ENCODE data around the gene CIRBP.

The CIRBP gene

DNA sequence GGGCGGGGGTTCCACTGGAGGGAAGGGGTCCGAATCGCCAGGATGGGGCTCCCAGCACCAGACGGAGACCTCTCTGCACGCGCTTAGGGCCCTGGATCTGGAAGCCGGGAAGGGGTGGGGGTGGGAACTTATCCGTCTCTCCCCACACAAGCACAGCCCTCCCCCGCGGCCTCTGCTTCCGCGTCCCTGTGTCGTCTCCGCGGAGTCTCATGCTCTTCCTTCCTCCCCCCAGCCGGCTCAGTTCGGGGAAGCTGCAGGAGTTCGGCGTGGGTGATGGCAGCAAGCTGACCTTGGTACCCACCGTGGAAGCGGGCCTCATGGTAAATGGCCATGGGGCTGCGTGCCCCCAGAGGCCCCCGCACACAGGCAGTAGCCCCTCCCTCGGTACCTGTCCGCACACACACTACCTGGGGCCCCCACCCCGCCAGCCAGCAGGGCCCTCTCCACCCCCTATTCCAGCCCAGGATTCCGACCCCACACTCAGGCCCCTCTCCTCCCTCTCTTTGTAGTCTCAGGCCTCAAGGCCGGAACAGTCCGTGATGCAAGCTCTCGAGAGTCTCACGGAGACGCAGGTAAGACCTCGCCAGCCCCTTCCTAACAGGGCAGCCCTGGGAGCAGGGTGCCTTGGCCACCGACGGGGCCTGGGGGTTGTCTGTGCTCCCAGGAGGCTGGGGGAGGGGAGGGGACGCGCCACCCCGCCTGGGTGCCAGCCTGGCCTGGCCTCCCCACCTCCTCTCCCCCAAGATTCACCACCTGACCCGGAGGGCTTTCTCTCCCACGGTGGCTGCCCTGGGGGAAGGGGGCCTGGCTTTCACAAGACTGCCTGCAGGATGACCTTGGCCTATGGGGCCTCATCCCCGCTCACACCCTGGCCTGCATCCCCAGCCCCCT, 17.6 kb upstream of the CIRBP start:
- TF ChIP-seq, protein P1, sequence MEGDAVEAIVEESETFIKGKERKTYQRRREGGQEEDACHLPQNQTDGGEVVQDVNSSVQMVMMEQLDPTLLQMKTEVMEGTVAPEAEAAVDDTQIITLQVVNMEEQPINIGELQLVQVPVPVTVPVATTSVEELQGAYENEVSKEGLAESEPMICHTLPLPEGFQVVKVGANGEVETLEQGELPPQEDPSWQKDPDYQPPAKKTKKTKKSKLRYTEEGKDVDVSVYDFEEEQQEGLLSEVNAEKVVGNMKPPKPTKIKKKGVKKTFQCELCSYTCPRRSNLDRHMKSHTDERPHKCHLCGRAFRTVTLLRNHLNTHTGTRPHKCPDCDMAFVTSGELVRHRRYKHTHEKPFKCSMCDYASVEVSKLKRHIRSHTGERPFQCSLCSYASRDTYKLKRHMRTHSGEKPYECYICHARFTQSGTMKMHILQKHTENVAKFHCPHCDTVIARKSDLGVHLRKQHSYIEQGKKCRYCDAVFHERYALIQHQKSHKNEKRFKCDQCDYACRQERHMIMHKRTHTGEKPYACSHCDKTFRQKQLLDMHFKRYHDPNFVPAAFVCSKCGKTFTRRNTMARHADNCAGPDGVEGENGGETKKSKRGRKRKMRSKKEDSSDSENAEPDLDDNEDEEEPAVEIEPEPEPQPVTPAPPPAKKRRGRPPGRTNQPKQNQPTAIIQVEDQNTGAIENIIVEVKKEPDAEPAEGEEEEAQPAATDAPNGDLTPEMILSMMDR (IDR thresholded peaks at IDR 0.05; ENCODE audit: borderline replicate concordance, insufficient read depth, low read depth, low read length) = no peak
- peak overlapping the region; percentile 73 for H3K4me3 ChIP-seq (ENCODE audit: low read depth, low read length)

DNA sequence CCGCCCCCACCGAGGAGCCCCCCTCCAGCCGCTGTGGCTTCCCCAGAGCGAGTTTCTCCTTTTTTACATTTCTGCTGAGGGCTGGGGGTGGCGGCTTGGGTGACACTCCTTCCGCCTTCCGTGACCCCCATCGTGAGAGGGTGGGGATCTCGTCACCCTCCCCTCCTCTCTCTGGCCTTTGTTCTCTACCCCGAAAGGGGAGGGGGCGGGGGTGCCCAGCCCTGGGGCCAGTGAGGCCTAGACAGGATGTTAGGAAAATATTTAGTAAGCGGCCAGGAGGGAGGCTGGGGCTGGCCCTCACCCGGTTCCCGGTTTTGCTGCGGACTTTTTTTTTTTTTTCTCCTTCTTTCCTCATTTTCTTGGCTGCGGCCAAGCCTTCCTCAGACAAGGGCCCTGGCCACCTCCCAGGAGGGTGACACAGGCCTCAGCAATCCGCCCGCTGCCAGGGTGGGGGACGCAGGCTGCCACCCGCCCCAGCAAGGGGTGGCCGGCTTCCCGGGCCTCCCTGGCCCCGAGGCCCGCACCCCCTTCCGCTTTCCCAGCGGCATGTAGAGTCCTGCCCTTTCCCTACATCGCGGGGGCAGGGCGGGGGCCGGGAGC, 16.8 kb upstream of the CIRBP start:
- peak overlapping the region; percentile 73 for H3K4me3 ChIP-seq (ENCODE audit: low read depth, low read length)
- TF ChIP-seq, protein P1 (IDR thresholded peaks at IDR 0.05; ENCODE audit: borderline replicate concordance, insufficient read depth, low read depth, low read length) = no peak

DNA sequence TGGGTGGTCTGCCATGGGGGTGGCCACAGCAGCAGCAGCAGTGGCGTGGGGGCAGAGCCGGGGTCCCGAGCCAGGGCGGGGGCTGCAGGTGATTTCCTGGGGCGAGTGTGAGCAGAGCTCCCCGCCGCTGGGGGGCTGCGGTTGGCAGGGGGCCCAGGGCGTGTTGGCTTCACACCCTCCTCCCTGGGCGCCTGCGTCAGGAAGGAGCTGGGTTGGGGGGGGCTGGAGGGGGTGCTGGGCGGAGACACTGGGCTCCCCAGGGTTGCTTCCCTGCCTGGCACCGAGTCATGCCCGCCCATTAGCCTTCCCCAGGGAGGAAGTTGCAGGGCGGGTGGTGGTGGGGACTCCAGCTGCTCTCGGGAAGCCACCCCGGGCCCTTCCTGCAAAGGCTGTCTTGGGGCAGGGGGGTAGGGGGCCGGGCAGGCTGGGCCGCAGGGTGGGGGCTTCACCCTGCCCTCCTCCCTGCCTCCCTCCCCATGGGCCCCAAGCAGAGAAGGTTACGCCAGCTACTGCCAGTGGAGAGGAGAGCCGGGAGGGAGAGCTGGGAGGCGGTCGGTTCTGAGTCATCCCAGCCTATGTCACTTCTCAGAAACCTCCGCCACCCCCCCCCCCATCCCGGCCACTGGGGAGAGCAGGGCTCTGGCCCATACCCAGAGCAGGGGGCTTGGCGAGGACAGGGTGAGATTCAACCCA, 16.2 kb upstream of the CIRBP start:
- TF ChIP-seq, protein P1 (IDR thresholded peaks at IDR 0.05; ENCODE audit: borderline replicate concordance, insufficient read depth, low read depth, low read length) = 0 out of 2 replicates have a peak, but pooled peaks have one; percentile 10
- H3K4me3 ChIP-seq (ENCODE audit: low read depth, low read length) = peak overlapping the region; percentile 73

DNA sequence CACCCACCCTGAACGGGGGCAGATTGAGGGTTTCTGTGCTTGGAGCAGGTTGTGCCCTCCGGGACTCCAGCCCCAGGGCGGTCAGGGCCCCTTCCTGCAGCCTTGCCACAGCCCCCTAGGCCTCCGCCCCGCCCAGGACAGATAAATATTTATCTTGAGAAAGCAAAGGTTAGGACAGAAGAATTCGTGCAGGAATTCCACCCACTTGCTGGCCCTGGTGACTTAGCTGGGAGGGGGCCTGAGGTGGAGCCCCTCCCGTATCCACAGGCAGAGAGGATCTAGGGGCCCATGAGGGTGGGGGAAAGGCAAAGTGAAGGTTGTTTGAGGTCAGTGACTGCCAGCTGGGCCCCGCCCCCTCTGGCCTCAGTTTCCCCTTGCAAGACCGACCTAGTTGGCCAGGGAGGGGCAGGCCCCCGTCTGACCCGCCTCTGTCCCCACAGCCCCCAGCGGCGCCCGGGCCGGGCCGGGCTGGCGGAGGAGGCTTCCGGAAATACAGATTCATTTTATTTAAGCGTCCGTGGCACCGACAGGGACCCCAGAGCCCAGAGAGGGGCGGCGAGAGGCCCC, 15.5 kb upstream of the CIRBP start:
- H3K4me3 ChIP-seq (ENCODE audit: low read depth, low read length) = no peak overlapping the region
- TF ChIP-seq, protein P1 (IDR thresholded peaks at IDR 0.05; ENCODE audit: borderline replicate concordance, insufficient read depth, low read depth, low read length) = no peak

DNA sequence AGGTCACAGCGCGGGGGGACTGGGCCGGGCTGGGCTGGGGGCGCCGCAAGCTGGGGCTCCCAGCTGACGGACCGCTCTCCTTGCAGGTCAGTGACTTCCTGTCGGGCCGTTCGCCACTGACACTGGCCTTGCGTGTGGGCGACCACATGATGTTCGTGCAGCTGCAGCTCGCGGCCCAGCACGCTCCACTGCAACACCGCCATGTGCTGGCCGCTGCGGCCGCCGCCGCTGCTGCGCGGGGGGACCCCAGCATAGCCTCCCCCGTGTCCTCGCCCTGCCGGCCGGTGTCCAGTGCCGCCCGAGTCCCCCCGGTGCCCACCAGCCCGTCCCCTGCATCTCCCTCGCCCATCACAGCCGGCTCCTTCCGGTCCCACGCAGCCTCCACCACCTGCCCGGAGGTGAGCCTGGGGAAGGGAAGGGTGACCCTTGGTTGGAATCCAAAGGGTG, 15.0 kb upstream of the CIRBP start:
- no peak overlapping the region for H3K4me3 ChIP-seq (ENCODE audit: low read depth, low read length)
- TF ChIP-seq, protein P1 (IDR thresholded peaks at IDR 0.05; ENCODE audit: borderline replicate concordance, insufficient read depth, low read depth, low read length) = no peak

DNA sequence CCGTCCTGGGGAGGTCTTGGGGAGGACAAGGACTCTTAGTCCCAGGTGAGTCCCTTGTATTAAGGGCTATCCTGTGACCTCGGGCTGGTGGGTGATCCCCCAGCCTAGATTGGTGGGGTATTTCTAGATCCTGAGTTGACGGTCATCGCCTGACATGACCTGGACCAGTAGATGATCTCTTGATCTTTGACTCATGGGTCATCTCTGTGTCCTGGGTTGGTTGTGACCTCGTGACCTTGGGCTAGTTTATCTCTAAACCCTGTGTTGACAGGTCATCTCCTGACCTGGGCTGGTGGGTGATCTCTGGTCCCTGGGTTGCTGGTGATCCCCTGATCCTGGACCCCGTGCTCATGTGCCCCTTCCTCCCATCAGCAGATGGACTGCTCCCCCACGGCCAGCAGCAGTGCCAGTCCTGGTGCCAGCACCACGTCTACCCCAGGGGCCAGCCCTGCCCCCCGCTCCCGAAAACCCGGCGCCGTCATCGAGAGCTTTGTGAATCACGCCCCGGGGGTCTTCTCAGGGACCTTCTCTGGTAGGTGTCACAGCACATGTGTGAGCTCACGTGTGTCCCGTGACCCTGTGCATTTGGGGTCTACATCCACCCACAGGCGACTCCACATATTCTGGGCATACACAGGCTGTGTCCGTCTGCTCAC, 14.5 kb upstream of the CIRBP start:
- TF ChIP-seq, protein P1 (IDR thresholded peaks at IDR 0.05; ENCODE audit: borderline replicate concordance, insufficient read depth, low read depth, low read length) = no peak
- no peak overlapping the region for H3K4me3 ChIP-seq (ENCODE audit: low read depth, low read length)

All from GM12875 (cell line).